ENCODE results near the gene NMT1. TPM values are rescaled to one million over a fixed set of nuclear protein-coding genes. Genes with fewer than 3 reads are reported as not detected.
A peak's percentile ranks its signal among the peaks of the same experiment; 100 is the strongest.

NMT1 gene
- total RNA-seq, 2 donors from 2014 or later: 44.6 to 52.7 TPM

DNA sequence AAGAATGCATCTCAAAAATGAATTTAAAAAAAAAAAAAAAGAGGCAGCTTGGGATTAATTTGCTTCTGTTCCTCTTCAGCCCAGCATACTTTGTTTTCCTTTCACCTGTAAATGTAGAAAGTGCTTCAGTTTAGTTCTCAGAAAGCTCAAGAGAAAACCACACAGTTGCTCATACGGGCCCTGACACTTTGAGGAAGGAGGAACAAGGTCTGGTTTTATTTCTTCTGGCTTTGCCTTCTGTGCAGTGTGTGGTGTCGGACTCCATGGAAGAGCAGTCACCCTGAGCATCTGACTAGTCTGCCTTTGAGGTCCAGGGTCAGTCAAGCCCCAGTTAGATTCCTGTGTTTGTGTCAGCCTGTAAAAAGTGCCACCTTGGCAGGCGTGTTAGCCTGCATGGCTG lies 27.6 kb downstream of the NMT1 start:
- TF ChIP-seq, protein P1, sequence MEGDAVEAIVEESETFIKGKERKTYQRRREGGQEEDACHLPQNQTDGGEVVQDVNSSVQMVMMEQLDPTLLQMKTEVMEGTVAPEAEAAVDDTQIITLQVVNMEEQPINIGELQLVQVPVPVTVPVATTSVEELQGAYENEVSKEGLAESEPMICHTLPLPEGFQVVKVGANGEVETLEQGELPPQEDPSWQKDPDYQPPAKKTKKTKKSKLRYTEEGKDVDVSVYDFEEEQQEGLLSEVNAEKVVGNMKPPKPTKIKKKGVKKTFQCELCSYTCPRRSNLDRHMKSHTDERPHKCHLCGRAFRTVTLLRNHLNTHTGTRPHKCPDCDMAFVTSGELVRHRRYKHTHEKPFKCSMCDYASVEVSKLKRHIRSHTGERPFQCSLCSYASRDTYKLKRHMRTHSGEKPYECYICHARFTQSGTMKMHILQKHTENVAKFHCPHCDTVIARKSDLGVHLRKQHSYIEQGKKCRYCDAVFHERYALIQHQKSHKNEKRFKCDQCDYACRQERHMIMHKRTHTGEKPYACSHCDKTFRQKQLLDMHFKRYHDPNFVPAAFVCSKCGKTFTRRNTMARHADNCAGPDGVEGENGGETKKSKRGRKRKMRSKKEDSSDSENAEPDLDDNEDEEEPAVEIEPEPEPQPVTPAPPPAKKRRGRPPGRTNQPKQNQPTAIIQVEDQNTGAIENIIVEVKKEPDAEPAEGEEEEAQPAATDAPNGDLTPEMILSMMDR (IDR thresholded peaks at IDR 0.05): no peak
- Histone ChIP-seq H3K9me3 (no peaks in the 10 kb centered on the region), H3K36me3 (peaks cover 71% of the 10 kb centered on the region), H3K27me3 (no peaks in the 10 kb centered on the region), H3K4me1 (peaks cover 0 to 40% of the 10 kb centered on the region in 2 donors), H3K27ac (peak overlapping the region in 1 of 2 donors; percentile 32), H3K4me3 (no peak overlapping the region)
- no peak for DNase-seq (ENCODE audit: low spot score)

DNA sequence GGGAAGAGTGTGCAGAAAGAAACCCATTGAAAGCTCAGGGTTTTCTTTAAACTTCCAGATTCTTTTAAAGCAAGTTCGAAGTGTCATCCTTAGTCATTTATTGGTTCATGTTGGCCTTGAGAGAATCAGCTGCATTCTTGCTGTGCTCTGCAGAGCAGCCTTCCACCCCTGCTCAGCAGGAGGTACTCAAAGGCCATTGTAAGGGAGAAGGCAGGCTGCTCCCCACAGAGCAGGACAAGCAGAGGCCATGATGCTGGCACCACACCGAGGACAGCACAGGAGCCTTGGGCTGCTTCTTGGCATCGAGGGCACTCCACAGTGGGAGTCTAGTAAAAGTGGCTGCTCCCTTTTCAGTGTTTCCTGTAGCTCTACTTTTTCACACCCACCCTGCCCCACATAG lies 29.6 kb downstream of the NMT1 start:
- Histone ChIP-seq H3K36me3 (peaks cover 74% of the 10 kb centered on the region), H3K27me3 (no peaks in the 10 kb centered on the region), H3K4me1 (peaks cover 0 to 49% of the 10 kb centered on the region in 2 donors), H3K4me3 (no peak overlapping the region), H3K27ac (no peak overlapping the region), H3K9me3 (no peaks in the 10 kb centered on the region)
- TF ChIP-seq, protein P1 (IDR thresholded peaks at IDR 0.05): no peak
- no peak for DNase-seq (ENCODE audit: low spot score)

DNA sequence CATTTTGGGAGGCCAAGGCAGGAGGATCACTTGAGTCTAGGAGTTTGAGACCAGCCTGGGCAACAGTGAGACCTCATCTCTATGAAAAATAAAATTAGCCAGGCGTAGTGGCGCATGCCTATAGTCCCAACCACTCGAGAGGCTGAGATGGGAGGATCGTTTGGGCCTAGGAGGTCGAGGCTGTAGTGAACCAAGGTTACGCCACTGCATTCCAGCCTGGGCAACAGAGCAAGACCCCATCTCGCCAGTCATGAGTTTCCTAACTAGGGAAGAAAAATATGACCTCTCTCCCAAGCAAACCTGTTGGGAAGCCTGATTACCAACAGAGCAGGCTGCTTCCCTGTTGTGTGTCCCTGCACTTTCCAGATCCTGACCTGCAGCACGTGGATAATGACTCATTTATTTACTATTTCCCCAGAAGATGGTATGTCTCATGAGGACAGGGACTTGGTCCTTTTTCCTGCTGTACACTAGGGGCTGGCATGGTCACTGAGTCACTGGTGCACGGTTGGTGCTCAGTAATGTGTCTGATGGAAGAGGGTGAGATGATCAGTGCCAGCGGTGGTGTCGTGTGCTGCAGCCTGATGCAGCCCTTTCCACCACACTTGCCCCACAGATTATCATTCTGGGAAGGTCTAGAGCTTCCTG lies 30.8 kb downstream of the NMT1 start:
- H3K27ac ChIP-seq: peak overlapping the region; percentile 82 to 93
- TF ChIP-seq, protein P1 (IDR thresholded peaks at IDR 0.05): no peak
- no peak for DNase-seq (ENCODE audit: low spot score)

DNA sequence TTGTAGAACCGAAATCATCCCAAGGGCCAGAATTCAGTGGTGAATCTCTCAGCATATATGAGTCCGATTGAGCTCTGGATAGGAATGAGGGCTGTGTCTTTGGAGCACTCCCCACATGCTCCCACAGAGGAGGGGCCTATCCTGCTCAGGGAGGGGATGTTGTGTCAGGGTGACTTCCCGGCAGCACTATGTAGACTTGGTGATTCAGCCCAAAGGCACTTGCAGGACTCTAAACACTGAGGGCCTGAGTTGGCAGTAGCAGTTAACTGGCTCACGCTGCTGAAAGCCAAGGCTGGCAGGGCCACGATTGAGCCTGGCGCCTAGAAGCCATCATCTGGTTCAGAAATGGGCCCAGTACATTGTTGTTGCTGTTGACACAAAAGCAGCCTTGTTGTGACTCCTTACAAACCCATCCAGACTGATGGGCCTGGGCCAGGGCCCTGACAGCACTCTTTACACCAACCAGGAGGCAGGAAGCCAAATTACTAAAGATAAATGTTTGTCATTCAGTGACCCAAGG lies 31.9 kb downstream of the NMT1 start:
- no peak overlapping the region for H3K4me3 ChIP-seq
- TF ChIP-seq, protein P1 (IDR thresholded peaks at IDR 0.05): no peak
- no peaks in the 10 kb centered on the region for H3K27me3 ChIP-seq
- H3K36me3 ChIP-seq: peaks cover 75% of the 10 kb centered on the region
- peaks cover 0 to 44% of the 10 kb centered on the region in 2 donors for H3K4me1 ChIP-seq
- H3K27ac ChIP-seq: peak overlapping the region; percentile 82 to 93
- DNase-seq (ENCODE audit: low spot score): peak; percentile 95
- no peaks in the 10 kb centered on the region for H3K9me3 ChIP-seq

More for the DNA sequence above, 30.8 kb downstream of the NMT1 start:
- no peaks in the 10 kb centered on the region for H3K9me3 ChIP-seq
- no peak overlapping the region for H3K4me3 ChIP-seq
- peaks cover 0 to 54% of the 10 kb centered on the region in 2 donors for H3K4me1 ChIP-seq
- H3K27me3 ChIP-seq: no peaks in the 10 kb centered on the region
- H3K36me3 ChIP-seq: peaks cover 74% of the 10 kb centered on the region

DNA sequence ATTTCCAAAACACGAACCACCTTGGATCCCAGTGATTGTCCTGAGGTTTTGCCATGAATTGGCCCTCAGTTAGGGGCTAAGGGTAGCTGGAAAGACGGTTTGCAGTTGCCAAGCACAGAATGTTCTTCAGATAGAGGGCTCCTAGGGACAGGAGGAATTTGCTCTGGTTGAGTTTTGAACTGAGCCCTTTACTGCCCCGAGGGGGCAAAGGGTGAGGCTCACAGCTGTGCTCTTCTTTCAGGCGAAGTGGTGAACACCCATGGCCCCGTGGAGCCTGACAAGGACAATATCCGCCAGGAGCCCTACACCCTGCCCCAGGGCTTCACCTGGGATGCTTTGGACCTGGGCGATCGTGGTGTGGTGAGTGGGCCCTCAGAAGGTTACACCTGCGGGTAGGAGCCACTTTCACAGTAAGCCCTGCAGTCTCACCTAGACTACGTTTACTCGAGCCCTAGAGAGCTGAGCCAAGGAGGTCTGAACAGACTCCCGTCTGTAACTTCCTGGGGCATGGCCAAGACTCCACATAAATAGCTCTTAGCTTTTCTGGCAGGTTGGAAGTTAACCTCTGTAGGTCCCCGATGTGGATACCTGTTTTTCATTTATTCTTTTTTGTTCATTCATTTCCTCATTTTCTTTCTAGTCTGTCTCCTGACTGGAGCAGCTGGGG lies 32.5 kb downstream of the NMT1 start:
- H3K27ac ChIP-seq: peak overlapping the region; percentile 82 to 93
- no peak overlapping the region for H3K4me3 ChIP-seq
- peaks cover 0 to 45% of the 10 kb centered on the region in 2 donors for H3K4me1 ChIP-seq
- H3K9me3 ChIP-seq: no peaks in the 10 kb centered on the region
- peaks cover 75% of the 10 kb centered on the region for H3K36me3 ChIP-seq
- TF ChIP-seq, protein P1 (IDR thresholded peaks at IDR 0.05): no peak
- no peak for DNase-seq (ENCODE audit: low spot score)
- H3K27me3 ChIP-seq: no peaks in the 10 kb centered on the region
